Activated CD8-positive, alpha-beta memory T cell treated with anti-CD3 and anti-CD28 coated beads, Interleukin-2, amount 10 ng/mL, durations not matched to agents 7 days and 5 days (primary cell): ENCODE results near the gene SPARCL1. TPM values are rescaled to one million over a fixed set of nuclear protein-coding genes. Genes with fewer than 3 reads are reported as not detected.
"Not testable (repeated sequence)": the region's sequence is repeated elsewhere in the genome, so short reads cannot be mapped to it uniquely, and the experiment has no call there.

Experiments used
- ATAC-seq: fragments of 150-1000 bp; cut with Tn5 transposase; one replicate; pipeline ENCODE4 v1.10.0; 2021; ENCODE audit warnings: moderate library complexity
- CTCF ChIA-PET: fragments of 350-600 bp; sonication (Branson Sonifier 250); formaldehyde crosslinking; loops from one replicate; lab custom pipeline; 2021; ENCODE audit warnings: antibody characterized with exemption; lab: Charles Lee
- DNase-seq: peaks from one replicate; pipeline ENCODE4 v3.0.0-alpha.2; 2020
- H3K27ac Mint-ChIP-seq: one replicate; pipeline ENCODE4 v1.8.0; 2021; ENCODE audit warnings: mild to moderate bottlenecking, mixed read lengths
- H3K27me3 Mint-ChIP-seq: one replicate; pipeline ENCODE4 v1.8.0; 2021; ENCODE audit warnings: mixed read lengths
- H3K36me3 Mint-ChIP-seq: one replicate; pipeline ENCODE4 v1.8.0; 2021; ENCODE audit warnings: mild to moderate bottlenecking, mixed read lengths
- H3K4me1 Mint-ChIP-seq: one replicate; pipeline ENCODE4 v1.8.0; 2021; ENCODE audit warnings: mixed read lengths
- H3K4me3 Mint-ChIP-seq: one replicate; pipeline ENCODE4 v1.8.0; 2021; ENCODE audit warnings: mild to moderate bottlenecking, moderate library complexity, mixed read lengths
- H3K9me3 Mint-ChIP-seq: one replicate; pipeline ENCODE4 v1.8.0; 2022; ENCODE audit warnings: low read depth, mixed read lengths
- total RNA-seq, 2 experiments: library from RNA; stranded (reverse); gene quantifications; one replicate each; pipeline ENCODE4 v1.2.3, GENCODE V29; 2021

Gene SPARCL1
- total RNA-seq, 2 experiments from 2014 or later, result not detected

DNA sequence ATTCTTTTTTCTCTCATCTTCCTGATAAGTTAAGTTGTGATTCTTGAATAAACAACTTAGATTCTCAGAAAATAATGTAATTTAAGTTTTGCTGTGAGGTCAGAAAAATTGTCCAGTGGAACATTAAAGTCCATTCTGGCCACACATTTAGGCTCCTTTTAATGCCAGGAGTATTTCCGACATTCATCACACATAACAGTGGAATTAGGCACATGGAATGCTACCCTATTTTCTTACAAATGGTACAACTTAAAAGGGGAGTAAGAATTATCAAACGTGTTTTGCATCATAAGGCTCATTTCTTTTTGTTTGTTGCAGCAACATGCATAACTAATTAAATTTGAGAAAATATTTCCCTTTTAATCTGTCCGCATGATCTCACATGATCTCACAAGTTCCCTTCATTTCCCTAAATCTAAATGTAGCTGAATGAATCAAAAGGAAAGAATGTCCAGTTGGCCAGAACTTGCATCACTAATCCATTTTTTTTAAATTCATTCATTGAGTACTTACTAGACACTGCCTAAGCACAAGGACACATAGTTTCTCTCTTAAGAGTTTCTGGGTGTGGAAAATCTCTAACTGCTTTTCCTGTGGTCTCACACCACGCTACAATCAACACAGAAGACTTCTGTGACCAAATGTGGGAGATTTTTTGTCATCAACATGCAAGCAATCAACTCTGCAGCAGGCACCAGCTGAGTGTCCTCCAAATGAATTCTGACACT is 22.0 kb downstream of the SPARCL1 start:
- Mint-ChIP-seq H3K36me3 (no peaks in the 10 kb centered on the region), H3K27ac (no peak overlapping the region), H3K27me3 (no peaks in the 10 kb centered on the region), H3K4me3 (no peak overlapping the region), H3K4me1 (no peaks in the 10 kb centered on the region), H3K9me3 (no peaks in the 10 kb centered on the region)
- ATAC-seq (no peak), DNase-seq (no peak)
- CTCF ChIA-PET, result no interaction called here

- ATAC-seq, result no peak
- H3K27ac Mint-ChIP-seq, result no peak overlapping the region
- H3K9me3 Mint-ChIP-seq, result no peaks in the 10 kb centered on the region
- no peak overlapping the region for H3K4me3 Mint-ChIP-seq
- no peak for DNase-seq
- H3K4me1 Mint-ChIP-seq, result peaks cover 4% of the 10 kb centered on the region
- H3K36me3 Mint-ChIP-seq, result no peaks in the 10 kb centered on the region
- H3K27me3 Mint-ChIP-seq, result no peaks in the 10 kb centered on the region
- CTCF ChIA-PET, result no interaction called here
Observed at GRCh38 chr4:87505862-87506261, 23.3 kb downstream of the SPARCL1 start.

GRCh38 chr4:87502580-87503238 is 26.5 kb downstream of the SPARCL1 start:
- Mint-ChIP-seq H3K27me3 (no peaks in the 10 kb centered on the region), H3K9me3 (no peaks in the 10 kb centered on the region), H3K27ac (no peak overlapping the region), H3K4me3 (no peak overlapping the region), H3K4me1 (peaks cover 24% of the 10 kb centered on the region), H3K36me3 (no peaks in the 10 kb centered on the region)
- CTCF ChIA-PET, result no interaction called here
- ATAC-seq, result no peak
- no peak for DNase-seq

GRCh38 chr4:87500092-87500462 is 29.1 kb downstream of the SPARCL1 start:
- H3K4me1 Mint-ChIP-seq, result peaks cover 24% of the 10 kb centered on the region
- no peak for DNase-seq
- peak; percentile 61 for ATAC-seq
- H3K27me3 Mint-ChIP-seq, result no peaks in the 10 kb centered on the region
- CTCF ChIA-PET, result no interaction called here
- no peaks in the 10 kb centered on the region for H3K36me3 Mint-ChIP-seq
- H3K4me3 Mint-ChIP-seq, result peak overlapping the region; percentile 51
- H3K27ac Mint-ChIP-seq, result peak overlapping the region; percentile 73
- H3K9me3 Mint-ChIP-seq, result no peaks in the 10 kb centered on the region

DNA sequence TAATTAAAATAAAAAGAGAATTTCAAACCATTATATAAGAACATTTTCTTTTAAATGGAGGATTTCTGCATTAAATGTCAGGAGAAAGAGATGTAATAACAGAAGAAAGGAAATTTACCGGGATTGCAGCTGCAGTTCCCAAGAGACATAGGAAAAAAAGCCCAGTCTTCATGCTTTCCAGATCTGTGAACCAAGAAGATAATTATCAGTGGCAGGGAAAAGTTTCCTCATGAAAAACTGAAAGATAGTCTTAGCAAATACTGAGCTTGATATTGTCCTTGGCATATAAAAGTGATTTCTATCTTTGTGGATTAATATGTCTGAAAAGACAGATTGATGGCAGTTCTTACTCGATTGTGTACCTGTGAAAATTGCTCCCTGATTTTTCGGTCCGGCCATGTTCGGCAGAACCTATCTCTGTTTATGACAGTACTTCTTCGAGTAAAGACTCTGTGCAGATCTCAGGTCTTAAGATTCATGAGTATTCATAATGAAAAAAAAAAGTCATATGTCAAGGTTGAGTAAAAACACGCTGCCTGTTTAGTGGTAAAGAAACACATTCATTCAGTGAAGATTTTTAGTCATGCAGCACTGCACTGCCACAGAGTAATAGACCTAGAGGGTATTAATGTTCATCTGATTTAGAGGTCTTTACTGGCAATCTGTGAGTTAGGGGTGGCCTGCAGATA is 29.6 kb downstream of the SPARCL1 start:
- peak; percentile 45 for DNase-seq
- no peaks in the 10 kb centered on the region for H3K36me3 Mint-ChIP-seq
- peaks cover 24% of the 10 kb centered on the region for H3K4me1 Mint-ChIP-seq
- H3K4me3 Mint-ChIP-seq, result peak overlapping the region; percentile 51
- ATAC-seq, result peak; percentile 84
- H3K9me3 Mint-ChIP-seq, result no peaks in the 10 kb centered on the region
- H3K27ac Mint-ChIP-seq, result peak overlapping the region; percentile 73
- CTCF ChIA-PET, result interaction anchor here (1.1 kb wide), 1 partner anchor 20 kb away, joined by 3 read pairs; no protein-coding TSS in a partner anchor
- no peaks in the 10 kb centered on the region for H3K27me3 Mint-ChIP-seq

GRCh38 chr4:87498446-87498900 is 30.7 kb downstream of the SPARCL1 start:
- H3K4me1 Mint-ChIP-seq, result peaks cover 24% of the 10 kb centered on the region
- peak; percentile 57 for ATAC-seq
- no peaks in the 10 kb centered on the region for H3K27me3 Mint-ChIP-seq

DNA sequence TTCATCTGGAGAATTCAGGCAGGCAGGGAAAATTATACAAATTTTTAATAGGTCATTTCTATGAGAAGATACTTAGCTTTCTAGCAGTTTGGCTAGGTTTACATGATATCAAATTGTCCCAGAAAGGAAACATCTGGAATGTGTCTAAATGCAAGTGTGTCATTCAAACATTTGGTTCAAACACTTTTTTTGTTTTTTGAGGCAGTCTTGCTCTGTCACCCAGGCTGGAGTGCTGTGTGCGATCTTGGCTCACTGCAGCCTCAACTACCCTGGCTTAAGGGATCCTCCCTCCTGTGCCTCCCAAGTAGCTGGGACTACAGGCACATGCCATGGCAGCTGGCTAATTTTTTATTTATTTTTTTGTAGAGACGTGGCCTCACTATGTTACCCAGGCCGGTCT is 31.6 kb downstream of the SPARCL1 start:
- Mint-ChIP-seq H3K4me1 (peaks cover 24% of the 10 kb centered on the region), H3K27me3 (no peaks in the 10 kb centered on the region), H3K4me3 (no peak overlapping the region), H3K9me3 (no peaks in the 10 kb centered on the region), H3K27ac (no peak overlapping the region), H3K36me3 (no peaks in the 10 kb centered on the region)
- ATAC-seq, result no peak
- no peak for DNase-seq
- CTCF ChIA-PET, result interaction anchor here (0.6 to 1.5 kb wide), 7 partner anchors 12 to 476 kb away, joined by 3 to 6 read pairs (median 3); no protein-coding TSS in a partner anchor

More at GRCh38 chr4:87498446-87498900, 30.7 kb downstream of the SPARCL1 start:
- Mint-ChIP-seq H3K36me3 (no peaks in the 10 kb centered on the region), H3K9me3 (no peaks in the 10 kb centered on the region), H3K27ac (peak overlapping the region; percentile 7), H3K4me3 (peak overlapping the region; percentile 58)
- CTCF ChIA-PET, result interaction anchor here (1.0 to 1.5 kb wide), 6 partner anchors 11 to 350 kb away, joined by 3 to 6 read pairs (median 4); no protein-coding TSS in a partner anchor
- DNase-seq, result no peak

DNA sequence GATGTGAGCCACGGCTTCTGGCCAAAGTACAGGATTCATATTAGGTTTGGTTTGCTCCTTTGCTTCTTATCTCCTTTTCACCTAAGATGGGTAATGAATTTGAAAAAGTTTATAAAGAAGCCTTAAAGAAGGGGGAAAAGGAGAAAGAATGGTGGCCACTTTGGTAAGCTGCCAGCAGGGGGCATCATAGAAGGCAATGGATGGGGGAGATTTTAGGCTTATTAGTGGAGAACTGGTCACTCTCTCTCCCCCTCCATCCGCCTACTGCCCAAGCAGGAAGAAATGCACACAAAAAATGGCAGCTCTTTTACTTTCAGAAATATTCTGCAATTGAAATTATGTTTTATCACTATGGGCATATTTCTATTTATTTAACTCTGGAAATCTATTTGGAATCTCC is 32.0 kb downstream of the SPARCL1 start:
- Mint-ChIP-seq H3K36me3 (no peaks in the 10 kb centered on the region), H3K27me3 (no peaks in the 10 kb centered on the region), H3K9me3 (no peaks in the 10 kb centered on the region), H3K4me1 (peaks cover 24% of the 10 kb centered on the region), H3K27ac (no peak overlapping the region), H3K4me3 (no peak overlapping the region)
- DNase-seq (no peak), ATAC-seq (no peak)
- CTCF ChIA-PET, result interaction anchor here (0.7 to 1.4 kb wide), 4 partner anchors 12 to 351 kb away, joined by 3 to 4 read pairs (median 4); no protein-coding TSS in a partner anchor

- Mint-ChIP-seq H3K9me3 (no peaks in the 10 kb centered on the region), H3K36me3 (no peaks in the 10 kb centered on the region), H3K4me3 (no peak overlapping the region), H3K4me1 (peaks cover 6% of the 10 kb centered on the region), H3K27me3 (no peaks in the 10 kb centered on the region), H3K27ac (no peak overlapping the region)
- DNase-seq (no peak), ATAC-seq (no peak)
- CTCF ChIA-PET, result interaction anchor here (1.0 kb wide), 1 partner anchor 27 kb away, joined by 3 read pairs; no protein-coding TSS in a partner anchor
Observed at GRCh38 chr4:87493115-87493514, 36.1 kb downstream of the SPARCL1 start.

GRCh38 chr4:87491851-87492250 is 37.3 kb downstream of the SPARCL1 start:
- CTCF ChIA-PET, result interaction anchor here (2.1 kb wide), 1 partner anchor 116 kb away, joined by 5 read pairs; no protein-coding TSS in a partner anchor
- not testable (repeated sequence) for ATAC-seq, H3K4me3 Mint-ChIP-seq, H3K4me1 Mint-ChIP-seq, H3K27me3 Mint-ChIP-seq, DNase-seq, H3K9me3 Mint-ChIP-seq, H3K36me3 Mint-ChIP-seq, H3K27ac Mint-ChIP-seq

DNA sequence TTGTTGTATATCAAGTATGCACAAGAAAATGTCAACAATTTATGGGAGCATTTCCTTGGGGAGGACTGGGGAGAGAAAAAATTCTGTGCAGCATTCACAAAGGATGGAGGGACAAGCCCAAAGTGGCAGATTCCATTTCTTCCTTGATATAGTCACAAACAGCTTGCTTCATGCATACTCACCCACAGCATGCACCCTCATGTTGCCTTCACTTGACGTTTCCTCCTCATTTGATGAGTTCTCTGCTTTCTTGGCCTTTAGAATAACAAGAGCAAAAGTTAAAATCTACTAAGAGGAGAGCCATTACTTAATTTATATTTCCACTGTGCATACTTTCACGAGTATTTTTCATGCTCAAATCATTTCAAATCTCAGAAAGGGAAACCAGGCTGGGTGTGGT is 37.7 kb downstream of the SPARCL1 start:
- Mint-ChIP-seq H3K4me3 (no peak overlapping the region), H3K9me3 (peaks cover 2% of the 10 kb centered on the region), H3K36me3 (peaks cover 3% of the 10 kb centered on the region), H3K27me3 (no peaks in the 10 kb centered on the region), H3K27ac (no peak overlapping the region), H3K4me1 (peaks cover 5% of the 10 kb centered on the region)
- ATAC-seq (no peak), DNase-seq (no peak)
- CTCF ChIA-PET, result interaction anchor here (2.1 kb wide), 1 partner anchor 116 kb away, joined by 5 read pairs; no protein-coding TSS in a partner anchor

DNA sequence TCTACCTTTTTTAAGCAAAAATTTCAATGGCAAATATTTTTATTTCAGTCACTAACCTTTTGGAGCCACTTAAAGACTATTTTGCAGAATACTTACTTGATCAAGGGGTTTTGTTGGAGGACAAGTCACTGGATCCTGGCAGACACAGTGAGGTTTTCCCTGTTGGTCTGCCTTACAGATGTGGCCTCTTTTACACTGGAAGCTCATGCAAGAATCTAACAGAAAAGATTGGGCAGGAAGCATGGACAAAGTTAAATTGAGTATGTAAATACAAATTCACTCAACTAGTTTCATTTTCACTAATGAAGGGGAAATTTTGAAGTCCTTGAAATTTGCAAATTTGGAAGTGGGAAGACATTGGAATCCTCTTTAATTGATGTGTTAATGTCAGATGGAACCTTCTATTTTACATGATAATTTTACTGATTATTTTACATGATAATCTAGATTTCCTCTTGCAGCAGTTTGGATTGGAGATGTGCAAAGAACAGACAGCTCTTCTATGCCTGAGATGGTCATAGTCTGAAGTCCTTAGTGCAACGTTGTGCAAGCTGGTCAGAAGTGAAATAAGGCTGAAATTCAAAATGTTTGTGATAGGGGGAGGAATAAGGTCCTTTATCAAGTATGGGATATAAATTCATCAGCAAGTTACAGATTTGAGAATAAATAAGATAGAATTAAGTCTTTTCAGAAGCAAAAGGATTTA is 38.4 kb downstream of the SPARCL1 start:
- Mint-ChIP-seq H3K4me3 (no peak overlapping the region), H3K27ac (peak overlapping the region; percentile 21), H3K9me3 (peaks cover 2% of the 10 kb centered on the region), H3K4me1 (peaks cover 5% of the 10 kb centered on the region), H3K27me3 (no peaks in the 10 kb centered on the region), H3K36me3 (peaks cover 3% of the 10 kb centered on the region)
- CTCF ChIA-PET, result interaction anchor here (2.1 kb wide), 1 partner anchor 115 kb away, joined by 5 read pairs; no protein-coding TSS in a partner anchor
- ATAC-seq (no peak), DNase-seq (no peak)
